Activated CD4-positive, alpha-beta T cell treated with anti-CD3 and anti-CD28 coated beads, Interleukin-10, Interleukin-2, amounts not matched to agents 100 ng/mL and 50 ng/mL, durations not matched to agents 16 hours and 8 hours (primary cell): ENCODE results near the gene KCNC3.
"Not testable (repeated sequence)": the region's sequence is repeated elsewhere in the genome, so short reads cannot be mapped to it uniquely, and the experiment has no call there.

Experiments
- DNase-seq: peaks from one replicate; pipeline ENCODE4 v3.0.0-alpha.2; 2020

KCNC3 gene

DNA sequence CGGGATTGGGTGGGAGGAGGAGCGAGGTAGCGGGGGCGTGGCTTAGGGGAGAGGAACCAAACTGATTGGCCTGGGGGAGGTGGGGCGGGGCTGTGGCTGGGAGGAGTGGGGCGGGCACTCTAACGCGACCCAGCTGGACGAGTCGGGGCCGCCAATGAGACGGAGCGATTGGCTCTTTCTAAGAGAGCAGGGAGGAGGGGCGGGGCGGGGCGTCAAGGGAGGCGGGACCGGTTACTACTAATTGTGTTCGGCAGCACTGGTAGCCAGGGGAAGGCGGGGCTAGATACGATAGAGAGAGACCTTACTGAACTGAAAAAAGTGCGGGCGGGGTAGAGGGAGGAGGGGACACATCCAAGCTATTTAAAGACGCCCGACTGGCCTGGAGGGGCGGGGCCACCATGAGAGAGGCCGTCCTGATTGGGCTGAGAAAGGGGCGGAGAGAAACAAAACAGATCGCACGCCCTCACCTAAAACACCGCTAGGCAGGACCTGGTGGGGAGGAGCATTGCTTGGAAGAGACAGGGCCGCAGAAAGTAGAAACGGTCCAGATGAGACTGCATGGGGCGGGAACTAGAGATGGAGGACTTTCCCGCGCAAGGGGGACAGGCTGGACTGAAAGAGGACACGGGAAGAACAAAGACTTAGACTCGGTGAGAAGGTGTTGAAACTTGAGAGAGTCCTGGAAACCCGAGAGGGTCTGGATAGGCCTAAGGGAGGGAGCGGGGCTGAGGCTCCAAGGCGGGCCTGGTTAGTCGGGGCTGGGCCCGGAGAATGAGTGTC is at the start of gene KCNC3:
KCNC3 (minus strand) TSS at position 232 of the 780 bp plus-strand sequence. CDS start 295 bp downstream, outside the sequence.
- peak; percentile 99 for DNase-seq

DNA sequence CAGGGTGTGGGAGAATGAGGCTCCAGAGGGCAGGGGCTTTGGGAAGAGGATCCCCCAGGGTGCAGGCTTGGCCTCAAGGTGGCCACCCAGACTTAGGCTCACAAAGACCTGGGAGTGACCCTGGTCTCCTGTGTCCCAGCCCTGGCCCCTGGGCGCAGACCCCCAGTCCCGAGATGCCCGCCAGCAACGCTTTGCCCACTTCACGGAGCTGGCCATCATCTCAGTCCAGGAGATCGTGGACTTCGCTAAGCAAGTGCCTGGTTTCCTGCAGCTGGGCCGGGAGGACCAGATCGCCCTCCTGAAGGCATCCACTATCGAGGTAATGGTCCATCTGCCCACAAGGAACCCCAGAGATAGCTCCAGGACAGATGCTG is 49.7 kb upstream of the KCNC3 start:
- no peak for DNase-seq

DNA sequence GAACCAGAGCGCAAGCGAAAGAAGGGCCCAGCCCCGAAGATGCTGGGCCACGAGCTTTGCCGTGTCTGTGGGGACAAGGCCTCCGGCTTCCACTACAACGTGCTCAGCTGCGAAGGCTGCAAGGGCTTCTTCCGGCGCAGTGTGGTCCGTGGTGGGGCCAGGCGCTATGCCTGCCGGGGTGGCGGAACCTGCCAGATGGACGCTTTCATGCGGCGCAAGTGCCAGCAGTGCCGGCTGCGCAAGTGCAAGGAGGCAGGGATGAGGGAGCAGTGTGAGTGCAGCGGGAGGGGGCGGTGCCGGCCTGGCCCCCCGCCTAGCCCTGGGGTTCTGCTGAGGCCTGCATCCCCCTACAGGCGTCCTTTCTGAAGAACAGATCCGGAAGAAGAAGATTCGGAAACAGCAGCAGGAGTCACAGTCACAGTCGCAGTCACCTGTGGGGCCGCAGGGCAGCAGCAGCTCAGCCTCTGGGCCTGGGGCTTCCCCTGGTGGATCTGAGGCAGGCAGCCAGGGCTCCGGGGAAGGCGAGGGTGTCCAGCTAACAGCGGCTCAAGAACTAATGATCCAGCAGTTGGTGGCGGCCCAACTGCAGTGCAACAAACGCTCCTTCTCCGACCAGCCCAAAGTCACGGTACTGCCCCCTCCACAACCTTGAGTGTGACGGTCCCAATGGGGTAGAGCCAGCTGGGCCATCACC is 49.1 kb upstream of the KCNC3 start:
- no peak for DNase-seq

DNA sequence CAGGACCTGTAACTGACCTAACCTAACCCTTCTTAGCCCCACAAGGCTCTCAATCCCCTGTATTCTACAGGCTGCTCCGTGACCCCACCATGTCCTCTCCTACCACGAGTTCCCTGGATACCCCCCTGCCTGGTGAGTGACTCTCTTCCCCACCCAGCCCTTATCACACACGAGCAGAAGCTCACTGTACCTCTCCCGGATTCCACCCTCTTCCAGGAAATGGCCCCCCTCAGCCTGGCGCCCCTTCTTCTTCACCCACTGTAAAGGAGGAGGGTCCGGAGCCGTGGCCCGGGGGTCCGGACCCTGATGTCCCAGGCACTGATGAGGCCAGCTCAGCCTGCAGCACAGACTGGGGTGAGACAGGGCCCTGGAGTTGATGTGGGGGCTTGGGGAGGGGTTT is 48.3 kb upstream of the KCNC3 start:
- no peak for DNase-seq

DNA sequence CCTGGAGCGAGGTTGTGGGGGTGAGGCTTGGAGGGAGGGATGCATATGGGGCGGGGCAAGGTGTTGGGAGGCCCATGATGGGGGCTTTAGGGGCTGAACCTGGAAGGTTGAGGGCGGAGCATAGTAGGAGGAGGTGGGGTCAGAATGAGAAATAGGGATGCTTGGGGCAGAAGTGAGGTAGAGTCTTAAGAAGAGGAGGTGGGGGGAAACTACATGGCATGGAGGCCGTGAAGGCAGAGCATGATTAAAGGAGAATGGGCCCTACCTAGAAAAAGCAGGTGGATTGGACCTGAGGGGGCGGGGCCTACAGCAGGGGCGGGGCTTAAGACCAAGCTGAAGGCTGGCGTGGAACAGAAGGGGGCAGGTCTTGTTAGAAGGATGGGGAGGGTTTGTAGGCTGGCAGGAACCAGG is 47.9 kb upstream of the KCNC3 start:
- DNase-seq = peak; percentile 52

DNA sequence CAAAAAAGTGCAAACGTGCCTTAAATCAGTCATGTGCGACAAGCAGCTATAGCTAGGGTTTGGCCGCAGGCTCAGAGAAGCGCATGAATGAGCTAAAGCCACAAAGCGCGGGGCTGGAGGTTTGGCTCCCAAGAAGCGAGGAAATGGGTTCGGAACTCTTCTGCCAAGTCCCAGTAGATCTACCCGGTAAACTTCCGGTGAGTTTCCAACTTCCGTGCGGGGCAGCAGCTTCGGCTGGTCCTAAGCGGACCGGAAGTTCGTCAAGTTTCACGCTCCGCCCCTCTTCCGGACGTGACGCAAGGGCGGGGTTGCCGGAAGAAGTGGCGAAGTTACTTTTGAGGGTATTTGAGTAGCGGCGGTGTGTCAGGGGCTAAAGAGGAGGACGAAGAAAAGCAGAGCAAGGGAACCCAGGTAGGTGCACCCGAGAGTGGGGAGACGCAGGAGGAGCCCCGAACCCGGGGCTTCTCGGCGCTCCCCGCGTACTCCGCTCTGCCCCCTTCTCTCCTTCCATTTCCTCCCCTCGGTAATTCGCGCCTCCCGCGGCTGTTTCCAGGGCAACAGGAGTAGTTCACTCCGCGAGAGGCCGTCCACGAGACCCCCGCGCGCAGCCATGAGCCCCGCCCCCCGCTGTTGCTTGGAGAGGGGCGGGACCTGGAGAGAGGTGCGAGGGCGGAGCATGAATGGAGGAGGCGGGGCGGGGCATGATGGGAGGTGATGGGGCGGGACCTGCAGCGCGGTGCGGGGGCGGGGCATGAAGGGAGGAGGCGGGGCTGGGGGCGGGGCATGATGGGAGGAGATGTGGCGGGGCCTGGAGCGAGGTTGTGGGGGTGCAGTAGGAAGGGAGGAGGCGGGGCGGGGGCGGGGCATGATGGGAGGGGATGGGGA is 47.2 kb upstream of the KCNC3 start, which contains the start of gene NR1H2:
NR1H2 (plus strand) TSS at position 292 of the 885 bp plus-strand sequence. CDS start 1,149 bp downstream, outside the sequence.
- peak; percentile 98 for DNase-seq

DNA sequence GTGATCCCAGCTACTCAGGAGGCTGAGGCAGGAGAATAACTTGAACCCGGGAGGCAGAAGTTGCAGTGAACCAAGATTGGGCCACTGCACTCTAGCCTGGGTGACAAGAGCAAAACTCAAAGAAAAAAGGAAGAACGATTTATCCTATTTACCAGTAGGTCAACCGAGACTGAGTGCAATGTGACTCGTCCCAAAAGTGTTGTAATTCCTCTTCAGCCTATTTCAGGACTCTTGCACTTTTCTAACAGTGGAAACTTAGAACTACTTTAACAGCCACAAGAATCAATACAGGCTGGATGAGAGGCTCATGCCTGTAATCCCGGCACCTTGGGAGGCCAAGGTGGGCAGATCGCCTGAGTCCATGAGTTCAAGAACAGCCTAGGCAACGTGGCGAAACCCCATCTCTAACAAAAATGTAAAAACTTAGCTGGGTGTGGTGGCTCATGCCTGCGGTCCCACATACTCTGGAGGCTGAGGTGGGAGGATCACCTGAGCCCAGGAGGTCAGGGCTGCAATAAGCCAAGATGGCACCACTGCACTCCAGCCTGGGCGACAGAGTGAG is 42.8 kb upstream of the KCNC3 start:
- no peak for DNase-seq

DNA sequence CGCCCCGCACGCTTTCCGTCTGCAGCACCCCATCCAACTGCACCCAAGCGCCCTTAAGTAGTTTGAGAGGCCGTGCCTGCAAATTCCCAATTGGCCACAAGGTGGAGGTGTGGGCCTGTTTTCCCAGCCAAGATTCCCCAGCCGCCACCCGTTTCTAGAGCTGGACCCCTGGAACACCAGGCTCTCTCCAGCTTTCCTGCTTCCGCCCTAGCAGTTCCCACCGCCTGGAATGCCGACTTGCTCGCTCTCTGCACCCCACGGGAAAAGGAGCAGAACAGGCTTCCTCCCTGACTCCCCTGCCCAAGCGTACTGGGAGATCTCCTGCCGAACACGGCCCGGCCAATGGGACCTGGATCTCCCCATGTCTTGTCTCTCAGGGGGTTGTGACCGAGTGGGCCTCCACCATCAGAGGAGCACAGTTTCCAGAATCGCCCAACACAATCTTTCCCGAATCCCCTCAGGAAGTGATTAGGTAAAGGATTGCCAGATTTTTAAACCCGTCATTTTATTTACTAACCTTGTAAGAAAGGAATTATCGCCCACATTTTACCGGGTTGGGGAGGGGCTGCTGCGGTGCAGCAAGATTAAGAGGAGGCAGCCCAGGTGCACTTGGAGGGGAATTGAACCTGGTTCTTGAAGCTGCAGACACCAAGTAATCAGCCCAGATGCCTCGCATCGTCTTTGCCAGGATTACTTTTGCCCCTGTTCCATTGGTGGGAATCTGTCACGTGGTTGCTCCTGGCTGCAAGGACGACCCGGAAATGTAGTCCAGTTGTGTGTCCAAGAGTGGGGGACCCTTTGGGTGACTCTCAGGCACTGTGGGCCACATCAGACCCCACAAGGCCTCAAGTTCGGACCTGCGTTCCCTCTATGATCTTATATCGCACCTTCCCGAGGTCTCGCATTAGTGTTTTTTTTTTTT is 39.7 kb upstream of the KCNC3 start:
- DNase-seq = peak; percentile 89

DNA sequence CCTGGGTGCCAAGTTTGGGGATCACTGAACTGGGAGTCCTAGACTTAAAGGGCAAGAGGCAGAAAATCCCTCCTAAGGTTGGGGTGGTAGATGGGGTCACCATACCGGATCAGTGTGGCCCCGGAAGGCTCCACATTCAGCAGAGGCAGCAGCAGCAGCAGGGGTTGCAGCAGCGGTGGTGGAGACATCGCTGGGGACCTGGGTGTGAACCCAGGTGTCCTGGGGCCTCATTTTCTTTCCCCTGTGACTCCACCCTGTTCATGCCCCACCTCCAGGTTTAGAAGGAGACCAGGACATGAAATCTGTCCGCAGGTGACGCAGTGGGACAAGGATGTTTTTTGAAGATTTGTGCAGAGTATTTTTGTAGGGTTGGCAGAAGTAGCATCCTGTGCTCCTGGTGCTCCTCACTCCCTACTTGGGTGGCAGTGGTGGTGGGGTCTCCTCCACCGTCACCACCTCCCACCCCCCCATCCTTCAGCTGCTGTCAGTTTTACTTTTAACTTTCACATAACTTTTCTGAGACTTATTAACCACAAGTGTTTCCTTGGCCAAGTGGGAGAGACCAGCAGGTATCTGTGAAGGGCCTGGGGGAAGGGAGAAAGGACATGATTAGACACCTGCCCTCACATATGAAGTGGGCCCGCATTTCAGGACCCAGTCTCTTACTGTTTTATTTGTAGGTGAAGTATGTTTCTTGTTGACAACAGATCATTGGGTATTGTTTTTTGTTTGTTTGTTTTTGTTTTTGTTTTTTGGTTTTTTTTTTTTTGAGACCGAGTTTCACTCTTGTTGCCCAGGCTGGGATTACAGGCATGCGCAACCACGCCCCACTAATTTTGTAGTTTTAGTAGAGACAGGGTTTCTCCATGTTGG is 36.5 kb upstream of the KCNC3 start, which contains the start of gene NAPSA:
NAPSA (minus strand) TSS at position 206 of the 873 bp plus-strand sequence; CDS start at position 188, 18 bp downstream.
- DNase-seq = no peak

DNA sequence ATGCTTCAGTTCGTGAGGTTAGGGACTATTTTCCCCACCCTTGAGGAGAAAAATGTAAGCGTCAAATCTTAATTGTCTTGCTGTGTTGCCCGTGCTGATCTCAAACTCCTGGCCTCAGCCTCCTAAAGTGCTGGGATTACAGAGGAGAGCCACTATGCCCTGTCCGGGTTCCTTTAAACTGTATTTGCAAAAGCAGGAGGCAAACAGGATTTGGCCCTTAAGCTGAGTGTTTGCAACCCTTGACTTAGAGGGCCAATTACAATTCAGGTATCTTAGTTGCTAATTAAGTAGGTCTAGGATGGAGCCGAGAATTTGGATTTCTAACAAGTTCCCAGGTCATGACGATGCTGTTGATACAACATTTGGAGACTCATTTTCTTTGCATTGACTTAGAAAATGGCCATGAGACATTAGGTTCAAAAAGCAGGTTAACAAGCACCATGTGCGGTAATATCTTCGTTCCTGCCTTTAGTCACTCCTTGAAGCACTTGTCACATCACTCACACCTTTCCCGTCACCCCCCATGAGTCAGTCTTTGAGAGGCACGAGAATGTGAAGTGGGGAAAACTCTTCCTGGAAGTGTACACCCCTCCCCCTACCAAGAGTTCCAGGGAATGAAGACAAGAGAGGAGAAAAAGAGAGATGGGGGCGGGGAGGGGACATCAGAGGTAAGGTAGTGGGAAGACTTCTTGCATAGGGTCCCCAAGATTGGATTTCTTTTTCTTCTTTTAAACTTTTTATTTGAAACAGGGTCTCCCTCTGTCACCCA is 33.7 kb upstream of the KCNC3 start:
- peak; percentile 88 for DNase-seq

DNA sequence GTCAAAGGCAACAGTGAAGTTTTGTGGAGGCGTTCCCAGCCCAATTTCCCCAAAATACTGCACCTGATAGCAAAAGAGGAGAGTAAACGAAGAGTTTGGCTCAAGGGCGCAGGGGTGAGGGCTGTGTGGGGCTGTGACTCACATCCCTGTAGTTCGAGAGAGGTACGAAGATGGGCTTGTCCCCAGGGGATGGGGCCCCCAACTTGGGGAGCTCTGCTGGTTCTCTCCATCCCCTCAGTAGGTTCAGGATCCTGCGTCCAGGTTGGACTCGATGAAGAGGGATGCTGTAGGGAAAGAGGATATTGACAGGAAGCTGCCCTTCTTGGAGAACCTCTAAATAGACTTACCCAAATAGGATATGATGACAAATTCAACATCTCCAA is 32.8 kb upstream of the KCNC3 start:
- no peak for DNase-seq

DNA sequence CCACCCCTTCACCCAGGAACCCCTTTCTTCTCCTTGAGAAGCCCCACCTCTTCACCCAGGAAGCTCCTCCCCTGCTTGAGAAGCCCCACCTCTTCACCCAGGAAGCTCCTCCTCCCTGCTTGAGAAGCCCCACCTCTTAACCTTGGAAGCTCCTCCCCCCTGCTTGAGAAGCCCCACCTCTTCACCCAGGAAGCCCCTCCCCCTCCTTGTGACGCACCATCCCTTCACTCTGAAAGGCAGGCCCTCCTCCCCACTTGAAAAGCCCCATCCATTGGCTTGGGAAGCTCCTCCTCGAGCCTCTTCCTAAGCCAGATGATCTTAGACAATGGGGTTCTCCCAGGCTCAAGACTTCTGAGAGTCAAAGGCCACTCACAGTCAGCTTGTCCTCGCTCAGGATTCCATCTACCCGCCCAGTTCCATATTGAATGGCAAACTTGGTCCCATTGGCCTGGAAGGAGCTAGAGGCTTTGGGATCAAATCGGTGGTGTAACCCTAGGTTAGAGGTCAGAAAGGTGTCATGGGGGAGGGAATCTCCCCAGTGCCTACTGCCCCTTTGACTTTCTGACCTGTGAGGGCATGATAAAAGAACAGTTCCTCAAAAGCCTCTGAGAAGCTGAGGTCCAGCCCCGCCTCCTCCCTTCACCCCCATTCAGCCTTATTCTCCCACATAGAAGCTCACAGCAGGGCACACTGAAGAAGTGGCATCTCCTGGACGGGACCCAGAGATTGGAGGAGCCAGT is 32.3 kb upstream of the KCNC3 start:
- DNase-seq = peak; percentile 57

DNA sequence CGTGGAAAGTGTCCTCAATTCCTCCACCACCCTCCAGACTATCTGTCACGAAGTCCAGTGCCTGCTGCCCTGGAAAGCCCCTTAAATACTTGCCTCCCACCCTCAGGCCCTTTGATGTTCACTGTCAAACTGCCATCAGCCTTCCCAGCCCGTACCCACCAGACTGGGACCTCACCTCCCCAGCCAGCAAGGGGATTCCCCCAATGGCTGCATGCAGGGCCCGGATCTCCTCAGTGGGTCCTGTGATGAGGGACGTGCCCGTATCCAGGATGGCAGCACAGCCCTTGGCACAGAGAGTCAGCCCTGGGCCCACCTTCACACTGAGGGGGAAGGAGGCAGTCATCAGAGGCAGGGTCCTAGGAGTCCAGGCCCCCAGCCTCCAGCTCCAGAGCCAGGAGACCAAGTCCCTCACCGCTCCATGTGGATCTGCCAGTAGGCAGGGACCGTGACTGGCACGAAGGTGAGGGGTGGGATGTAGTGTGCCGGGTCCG is 30.2 kb upstream of the KCNC3 start:
- DNase-seq = no peak

DNA sequence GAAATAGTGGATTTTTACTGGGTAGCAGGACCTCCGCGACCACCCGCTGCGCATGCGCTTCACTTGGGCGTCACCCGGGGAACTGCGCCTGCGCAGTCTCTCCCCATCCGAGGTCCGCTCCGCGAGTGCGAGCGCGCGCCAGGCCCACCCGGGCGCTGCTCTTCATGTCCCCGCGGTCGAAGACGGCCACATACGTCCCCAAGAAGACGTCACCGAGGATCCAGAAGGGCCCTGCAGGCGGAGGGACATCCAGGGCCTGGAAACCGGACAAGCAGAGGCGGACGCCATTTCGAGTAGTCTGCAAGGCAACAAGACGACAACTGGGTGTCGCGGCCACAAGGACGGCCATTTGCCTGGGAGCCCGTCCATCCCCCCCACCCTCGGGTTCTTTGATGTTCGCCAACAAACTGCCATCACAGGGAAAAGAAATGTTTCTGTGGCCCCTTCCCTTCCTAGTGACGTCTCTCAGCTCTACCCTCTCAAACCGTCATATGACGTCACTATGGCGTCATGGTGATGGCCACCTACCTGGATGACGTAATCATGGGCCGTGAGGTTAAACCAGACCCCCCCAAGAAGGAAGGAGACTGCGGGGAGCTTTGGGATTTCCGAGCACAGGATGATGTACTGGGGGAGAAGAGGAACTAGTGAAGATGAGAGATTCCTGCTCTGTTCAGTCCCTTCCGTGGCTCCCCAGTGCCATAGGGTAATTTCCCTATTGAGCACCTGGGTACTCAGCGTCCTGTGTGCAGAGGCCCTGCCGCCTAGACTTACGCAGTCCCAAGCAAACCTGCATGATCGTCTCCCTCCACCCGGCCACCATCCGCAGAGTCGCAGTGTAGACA is 29.5 kb upstream of the KCNC3 start:
- peak; percentile 85 for DNase-seq

DNA sequence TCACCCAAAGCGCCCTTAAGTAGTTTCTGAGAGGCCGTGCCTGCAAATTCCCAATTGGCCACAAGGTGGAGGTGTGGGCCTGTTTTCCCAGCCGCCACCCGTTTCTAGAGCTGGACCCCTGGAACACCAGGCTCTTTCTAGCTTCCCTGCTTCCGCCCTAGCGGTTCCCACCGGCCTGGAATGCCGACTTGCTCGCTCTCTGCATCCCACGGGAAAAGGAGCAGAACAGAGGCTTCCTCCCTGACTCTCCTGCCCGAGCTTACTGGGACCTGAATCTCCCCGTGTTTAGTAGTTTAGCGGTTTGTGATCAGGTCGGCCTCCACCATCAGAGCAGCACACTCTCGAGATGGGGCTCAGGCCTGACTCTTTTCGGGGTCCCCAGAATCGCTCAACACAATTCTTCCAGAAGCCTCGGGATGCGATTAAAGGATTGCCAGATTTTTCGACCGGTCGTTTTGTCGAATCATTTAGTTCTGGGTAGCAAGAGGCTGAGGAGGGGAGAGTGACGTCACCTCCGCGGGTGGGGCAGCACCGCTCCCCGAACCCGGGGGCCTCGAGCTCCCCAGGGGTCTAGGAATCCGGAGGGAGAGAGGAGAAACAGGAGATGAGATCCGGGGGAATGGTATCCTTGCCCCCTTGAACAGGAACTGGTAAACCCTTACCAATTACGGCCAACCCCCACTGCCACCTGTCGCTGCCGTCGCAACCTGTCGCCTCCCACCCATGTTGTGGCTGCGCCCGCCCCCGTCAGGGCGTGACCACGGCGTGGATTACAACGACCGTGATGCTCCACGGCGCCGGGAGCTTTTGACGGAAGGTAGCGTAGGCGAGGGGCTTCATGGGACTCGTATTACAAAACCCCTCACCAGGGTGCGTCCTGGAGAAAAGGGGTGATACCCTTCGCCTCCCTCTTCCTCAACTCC is 28.3 kb upstream of the KCNC3 start:
- peak; percentile 90 for DNase-seq

DNA sequence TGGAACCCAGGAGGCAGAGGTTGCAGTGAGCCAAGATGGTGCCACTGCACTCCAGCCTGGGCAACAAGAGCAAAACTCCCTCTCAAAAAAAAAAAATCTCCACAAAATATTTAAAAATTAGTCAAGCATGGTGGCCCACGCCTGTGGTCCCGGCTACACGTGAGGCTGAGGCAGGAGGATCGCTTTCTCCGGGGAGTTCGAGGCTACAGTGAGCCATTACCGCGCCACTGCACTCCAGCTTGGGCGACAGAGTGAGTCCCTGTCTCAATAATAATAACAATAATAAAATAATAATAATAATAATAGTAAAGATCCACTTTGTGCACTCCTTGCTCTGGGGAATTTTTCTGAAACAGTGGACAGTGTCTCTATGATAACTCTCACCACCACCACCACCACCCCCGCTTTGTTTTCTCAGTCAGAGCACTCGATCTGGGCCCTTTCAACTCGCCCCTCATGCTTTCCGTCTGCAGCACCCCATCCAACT is 27.6 kb upstream of the KCNC3 start:
- DNase-seq = no peak

DNA sequence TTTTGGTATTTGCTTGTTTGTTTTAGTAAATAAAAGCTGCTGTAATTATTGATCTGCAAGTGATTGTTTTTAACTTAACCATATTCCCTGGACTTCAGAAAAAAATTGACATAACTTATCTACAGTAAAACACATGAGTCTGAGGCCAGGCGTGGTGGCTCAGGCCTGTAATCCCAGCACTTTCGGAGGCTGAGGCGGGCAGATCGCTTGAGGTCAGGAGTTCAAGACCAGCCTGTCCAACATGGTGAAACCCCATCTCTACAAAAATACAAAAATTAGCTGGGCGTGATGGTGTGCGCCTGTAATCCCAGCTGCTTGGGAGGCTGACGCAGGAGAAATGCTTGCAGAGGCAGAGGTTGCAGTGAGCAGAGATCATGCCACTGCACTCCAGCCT is 24.3 kb upstream of the KCNC3 start:
- DNase-seq = not testable (repeated sequence)
